GM04503 (cell line): Measurements from ENCODE around the gene IGDCC3.

Experiments used
- DNase-seq: peaks from one replicate; pipeline ENCODE4 v3.0.0-alpha.2; 2012; ENCODE audit warnings: low read depth

Gene IGDCC3

GRCh38 chr15:65327651-65328393 is 50.0 kb downstream of the IGDCC3 start:
- DNase-seq, result no peak

DNA sequence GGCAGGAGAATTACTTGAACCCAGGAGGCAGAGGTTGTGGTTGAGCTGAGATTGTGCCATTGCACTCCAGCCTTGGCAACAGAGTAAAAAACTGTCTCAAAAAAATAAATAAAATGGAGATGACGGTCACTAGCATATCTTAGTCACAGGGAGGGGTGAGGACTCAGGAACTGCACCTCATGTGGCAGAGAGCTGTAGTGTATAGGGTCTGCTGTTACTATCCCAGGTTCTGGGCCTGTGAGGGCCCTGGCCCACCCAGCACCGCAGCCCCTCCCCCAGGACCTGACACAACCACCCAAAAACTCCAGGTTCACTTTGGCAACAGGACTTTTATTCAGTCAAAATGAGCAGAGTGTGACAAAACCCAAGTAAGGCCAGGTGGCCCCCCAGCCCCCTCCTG is 51.0 kb downstream of the IGDCC3 start:
- no peak for DNase-seq

DNA sequence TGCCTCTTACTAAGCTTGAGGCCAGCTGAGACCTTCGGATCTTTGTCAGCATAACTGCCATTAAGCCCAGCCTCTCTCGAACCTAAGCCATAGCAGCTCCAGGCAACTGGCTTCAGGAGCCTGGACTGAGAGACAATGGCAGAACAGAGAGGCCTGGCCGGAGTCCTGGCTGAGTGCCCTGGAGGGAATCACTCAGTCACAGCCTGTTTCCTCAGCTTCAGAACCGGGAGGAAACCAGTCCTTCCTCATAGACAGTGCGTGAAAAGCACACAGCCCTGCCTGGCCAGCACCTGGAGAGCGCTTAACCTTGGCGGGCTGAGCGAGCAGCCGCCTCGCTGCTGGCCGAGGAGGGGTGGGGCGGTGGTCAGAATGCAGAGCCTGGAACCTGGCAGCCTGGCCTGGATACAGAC is 51.7 kb downstream of the IGDCC3 start:
- no peak for DNase-seq

DNA sequence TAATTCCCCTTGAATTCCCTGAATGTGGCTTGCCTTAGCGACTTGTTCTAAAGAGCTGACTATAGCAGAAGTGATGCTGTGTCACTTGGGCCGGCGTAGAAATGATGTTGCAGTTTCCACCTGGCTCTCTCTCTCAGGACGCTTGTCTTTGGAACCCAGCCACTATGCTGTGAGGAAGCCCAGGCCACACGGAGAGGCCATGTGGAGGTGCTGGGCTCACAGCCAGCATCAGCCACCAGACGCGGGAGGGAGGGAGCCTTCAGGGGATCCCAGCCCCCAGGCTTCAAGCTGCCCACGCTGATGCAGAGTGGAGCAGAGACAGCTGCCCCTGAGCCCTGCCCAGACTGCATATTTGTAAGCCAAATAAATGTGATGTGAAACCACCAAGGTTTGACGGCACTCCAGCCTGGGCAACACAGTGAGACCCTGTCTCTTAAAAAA is 54.7 kb downstream of the IGDCC3 start:
- no peak for DNase-seq

DNA sequence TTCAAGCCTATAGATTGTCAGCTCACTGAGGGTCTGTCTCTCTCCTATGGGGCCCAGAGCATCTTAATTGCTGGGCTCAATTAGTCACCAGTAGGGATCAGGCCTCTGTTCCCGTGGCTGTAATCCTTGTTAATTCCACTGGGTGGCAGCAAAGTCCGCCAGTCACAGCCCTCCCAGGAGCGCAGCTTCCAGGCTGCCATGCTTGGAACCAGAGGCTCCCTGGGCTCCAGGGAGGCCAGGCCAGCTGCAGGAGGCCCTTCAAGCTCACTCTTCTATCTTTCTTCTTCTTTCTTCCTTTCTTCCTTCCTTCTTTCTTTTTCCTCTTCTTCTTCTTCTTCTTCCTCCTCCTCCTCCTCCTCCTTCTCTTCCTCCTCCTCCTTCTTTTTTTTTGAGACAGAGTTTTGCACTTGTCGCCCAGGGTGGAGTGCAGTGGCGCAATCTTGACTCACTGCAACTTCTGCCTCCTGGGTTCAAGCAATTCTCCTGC is 58.9 kb downstream of the IGDCC3 start:
- DNase-seq, result peak; percentile 18

GRCh38 chr15:65312400-65312916 is 65.3 kb downstream of the IGDCC3 start:
- DNase-seq, result no peak

- no peak for DNase-seq
Observed at GRCh38 chr15:65311760-65312159, 66.0 kb downstream of the IGDCC3 start.

- no peak for DNase-seq
Observed at GRCh38 chr15:65310431-65311137, 67.2 kb downstream of the IGDCC3 start.

DNA sequence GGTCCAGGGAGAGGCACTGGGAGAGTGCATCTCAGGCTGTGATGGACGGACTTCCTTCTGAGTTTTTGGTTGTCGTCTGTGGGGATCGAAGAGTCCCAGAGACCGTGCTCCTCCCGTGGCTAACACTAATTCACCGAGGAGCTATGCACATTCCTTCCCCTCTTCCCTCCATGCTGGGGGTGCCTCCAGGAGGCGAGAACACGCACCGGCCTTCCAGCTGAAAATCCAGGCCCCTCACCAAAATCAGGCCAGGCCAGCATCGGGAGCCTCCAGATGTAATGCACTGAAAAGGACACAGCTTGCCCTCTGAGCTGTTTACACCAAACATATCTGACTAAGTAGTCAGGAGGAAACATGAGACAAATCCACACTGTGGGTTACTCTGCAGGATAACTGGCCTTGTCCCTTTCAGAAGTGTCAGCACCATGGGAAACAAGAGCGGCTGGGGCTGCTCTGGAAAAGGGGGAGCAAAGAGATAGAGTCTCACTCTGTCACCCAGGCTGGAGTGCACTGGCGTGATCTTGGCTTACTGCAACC is 67.9 kb downstream of the IGDCC3 start:
- DNase-seq, result no peak

DNA sequence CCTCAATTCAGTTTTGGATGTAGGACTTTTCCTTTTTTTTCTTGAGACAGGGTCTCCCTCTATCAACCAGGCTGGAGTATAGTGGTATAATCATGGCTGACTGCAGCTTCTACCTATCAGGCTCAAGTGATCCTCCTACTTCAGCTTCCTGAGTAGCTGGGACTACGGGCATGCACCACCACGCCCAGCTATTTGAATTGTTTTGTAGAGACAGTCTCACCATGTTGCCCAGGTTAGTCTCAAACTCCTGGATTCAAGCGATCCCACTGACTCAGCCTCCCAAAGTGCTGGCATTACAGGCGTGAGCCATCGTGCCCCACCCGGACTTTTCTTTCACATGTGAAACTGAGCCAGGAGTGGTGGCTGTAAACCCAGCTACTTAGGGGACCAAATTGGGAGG is 69.8 kb downstream of the IGDCC3 start:
- DNase-seq, result no peak

DNA sequence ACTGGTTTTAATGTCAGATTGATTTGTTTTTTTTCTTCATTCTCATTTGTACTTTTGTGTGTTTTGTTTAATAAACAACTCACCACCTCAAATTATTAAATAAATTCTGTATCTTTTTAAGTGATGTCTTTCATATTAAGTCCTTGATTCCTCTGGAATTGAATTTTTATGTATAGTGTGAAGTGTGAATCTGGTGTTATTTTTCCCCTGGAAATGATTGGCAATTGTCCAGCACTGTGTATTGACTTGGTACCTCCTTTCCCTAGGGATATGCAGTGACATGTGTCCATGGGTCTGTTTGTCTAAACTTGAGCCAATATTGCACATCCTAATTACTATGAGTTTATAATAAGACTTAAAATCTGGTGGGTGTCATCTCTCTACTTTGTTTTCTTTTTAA is 71.3 kb downstream of the IGDCC3 start:
- DNase-seq, result no peak

DNA sequence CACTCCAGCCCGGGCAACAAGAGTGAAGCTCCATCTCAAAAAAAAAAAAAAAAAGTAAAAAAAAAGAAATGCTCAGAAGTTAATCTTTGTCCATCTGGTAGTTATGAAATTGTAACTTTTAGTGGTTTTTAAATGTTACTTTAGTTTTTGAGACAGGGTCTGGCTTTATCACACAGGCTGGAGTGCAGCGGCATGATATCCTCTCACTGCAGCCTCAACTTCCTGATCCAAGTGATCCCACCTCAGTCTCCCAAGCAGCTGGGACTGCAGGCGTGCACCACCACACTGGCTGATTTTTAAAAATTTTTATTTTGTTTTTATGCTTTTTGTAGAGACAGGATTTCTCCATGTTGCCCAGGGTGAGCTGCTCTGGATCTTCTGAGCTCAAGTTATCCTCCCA is 72.0 kb downstream of the IGDCC3 start:
- no peak for DNase-seq

- no peak for DNase-seq
Observed at GRCh38 chr15:65305150-65305758, 72.5 kb downstream of the IGDCC3 start.

DNA sequence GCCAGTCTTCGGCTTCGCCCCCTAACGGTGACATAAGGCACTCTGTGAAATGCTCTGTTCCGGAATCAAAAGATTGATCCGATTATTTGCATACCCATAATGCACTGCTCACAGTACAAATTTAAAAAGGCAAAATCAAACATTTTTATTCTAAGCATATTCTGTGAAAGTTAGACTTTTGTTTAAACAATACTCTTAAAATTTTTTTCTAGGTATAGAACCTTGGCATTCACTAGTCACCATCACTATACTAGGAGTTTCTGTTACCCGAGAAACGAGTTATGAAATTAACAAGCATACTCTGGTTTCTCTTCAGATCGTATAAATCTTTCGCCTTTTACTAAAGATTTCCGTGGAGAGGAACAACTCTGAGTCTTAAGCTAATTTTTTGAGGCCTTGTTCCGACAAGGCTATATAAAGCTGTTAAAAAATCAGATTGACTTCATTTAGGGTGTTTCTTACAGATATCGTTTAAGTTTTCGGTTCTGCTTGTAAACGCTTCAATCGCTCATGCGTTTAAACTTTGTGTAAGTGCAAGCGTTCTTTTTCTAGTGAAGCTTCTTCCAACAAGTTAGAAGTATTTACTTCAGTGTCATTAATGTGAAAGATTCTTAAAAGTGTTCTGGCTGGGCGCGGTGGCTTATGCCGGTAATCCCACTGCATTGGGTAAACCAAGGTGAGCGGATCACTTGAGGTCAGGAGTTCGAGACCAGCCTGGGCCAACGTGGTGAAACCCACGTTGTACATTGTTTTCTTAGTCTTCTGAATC is 73.2 kb downstream of the IGDCC3 start, which contains the start of gene RNU5B-1:
Gene RNU5B-1, plus strand, starts transcription at position 297 of the 769 bp plus-strand sequence.
- DNase-seq, result peak; percentile 94

GRCh38 chr15:65303687-65304380 is 74.0 kb downstream of the IGDCC3 start:
- DNase-seq, result no peak

DNA sequence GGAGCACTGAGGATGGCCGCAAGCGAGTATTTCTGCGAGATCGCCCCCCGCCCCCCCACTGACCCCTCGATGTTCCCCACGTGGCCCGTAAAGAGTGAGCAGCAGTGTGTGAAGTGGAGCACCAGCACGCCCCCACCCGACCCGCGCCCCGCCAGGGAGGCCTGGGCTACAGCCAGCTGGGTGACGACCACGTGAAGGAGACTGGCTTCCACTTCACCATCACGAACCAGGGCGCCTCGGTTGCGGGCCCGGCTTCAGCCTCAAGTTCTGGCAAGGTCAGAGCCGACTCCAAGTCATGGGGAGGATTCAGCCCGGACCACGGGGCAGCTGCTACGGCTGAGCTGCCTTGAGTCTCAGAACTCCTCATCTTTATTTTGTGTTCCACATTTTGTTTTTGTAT is 75.7 kb downstream of the IGDCC3 start:
- no peak for DNase-seq

- DNase-seq, result no peak
Observed at GRCh38 chr15:65300924-65301441, 76.8 kb downstream of the IGDCC3 start.

DNA sequence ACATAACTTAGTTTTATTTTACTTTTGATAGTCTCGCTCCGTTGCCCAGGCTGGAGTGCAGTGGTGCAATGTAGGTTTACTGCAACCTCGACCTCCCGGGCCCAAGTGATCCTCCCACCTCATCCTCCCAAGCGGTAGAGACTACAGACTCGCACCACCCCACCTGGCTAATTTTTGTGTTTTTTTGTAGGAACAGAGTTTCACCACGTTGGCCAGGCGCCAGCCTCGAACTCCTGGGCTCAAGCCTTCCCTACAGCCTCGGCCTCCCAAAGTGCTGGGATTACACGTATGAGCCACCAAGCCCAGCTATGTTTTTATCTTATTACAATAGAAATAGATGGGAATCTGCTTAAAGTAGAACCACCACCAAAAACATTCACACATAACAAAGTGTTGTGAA is 79.1 kb downstream of the IGDCC3 start:
- DNase-seq, result no peak

GRCh38 chr15:65292938-65293518 is 84.8 kb downstream of the IGDCC3 start:
- no peak for DNase-seq

DNA sequence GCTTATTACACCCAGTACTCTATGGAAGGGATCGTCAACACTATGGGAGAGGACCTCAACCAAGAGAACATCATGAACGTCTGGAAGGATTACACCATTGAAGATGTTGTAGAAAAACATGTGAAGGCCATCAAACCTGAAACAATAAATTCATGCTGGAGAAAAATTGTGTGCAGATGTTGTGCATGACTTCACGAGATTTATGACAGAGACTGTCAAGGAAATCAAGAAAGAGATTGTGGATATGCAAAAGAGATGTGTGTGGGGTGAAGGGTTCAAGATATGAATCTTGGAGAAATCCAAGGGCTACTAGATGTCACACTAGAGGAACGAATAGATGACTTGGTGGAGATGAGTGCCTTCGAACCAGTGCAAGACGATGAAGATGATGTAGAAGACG is 87.6 kb downstream of the IGDCC3 start:
- no peak for DNase-seq
